Subcutaneous abdominal adipose tissue (tissue), 5 donors: Measurements from ENCODE around the gene RASA3.

ENCODE experiments used
- H3K27ac ChIP-seq: one replicate; pipeline ENCODE4 v1.7.0; 2013; ENCODE audit warnings: low read depth, mild to moderate bottlenecking, inconsistent platforms, low read length, moderate library complexity
- H3K27me3 ChIP-seq, 5 donors: one replicate each; pipeline ENCODE4 v1.7.0; 2013; ENCODE audit warnings: low read length in 5 of 5, inconsistent platforms in 1 of 5; ENCODE audit not compliant: control insufficient read depth in 5 of 5, insufficient read depth in 4 of 5
- H3K36me3 ChIP-seq, 5 donors: one replicate each; pipeline ENCODE4 v1.7.0; 2013; ENCODE audit warnings: low read length in 5 of 5; ENCODE audit not compliant: control insufficient read depth in 5 of 5, insufficient read depth in 5 of 5
- H3K4me1 ChIP-seq, 5 donors: one replicate each; pipeline ENCODE4 v1.7.0; 2013; ENCODE audit warnings: low read length in 5 of 5, mild to moderate bottlenecking in 3 of 5, moderate library complexity in 1 of 5; ENCODE audit not compliant: control insufficient read depth in 5 of 5, insufficient read depth in 5 of 5
- H3K4me3 ChIP-seq, 5 donors: one replicate each; pipeline ENCODE4 v1.7.0; 2013; ENCODE audit warnings: low read length in 5 of 5, low read depth in 1 of 5
- H3K9ac ChIP-seq, 5 donors: one replicate each; pipeline ENCODE4 v1.7.0; 2013; ENCODE audit warnings: low read length in 5 of 5, mild to moderate bottlenecking in 4 of 5, moderate library complexity in 3 of 5
- H3K9me3 ChIP-seq, 5 donors: one replicate each; pipeline ENCODE4 v1.7.0; 2013; ENCODE audit warnings: low read length in 5 of 5; ENCODE audit not compliant: control insufficient read depth in 5 of 5
- donor health status: healthy.
- donor health status: healthy.
- donor health status: healthy.
- donor health status: healthy.
- donor health status: healthy.

The RASA3 gene

GRCh38 chr13:114110091-114110829 is 22.2 kb downstream of the RASA3 start:
- Histone ChIP-seq H3K36me3 (peaks cover 0 to 19% (median 7%) of the 10 kb centered on the region in 5 donors), H3K27ac (no peak overlapping the region), H3K4me3 (no peak overlapping the region), H3K9ac (no peak overlapping the region), H3K27me3 (no peaks in the 10 kb centered on the region), H3K9me3 (no peaks in the 10 kb centered on the region), H3K4me1 (peaks cover 2 to 50% (median 44%) of the 10 kb centered on the region in 5 donors)

GRCh38 chr13:114109641-114110041 is 22.8 kb downstream of the RASA3 start:
- Histone ChIP-seq H3K9ac (no peak overlapping the region), H3K4me1 (peaks cover 2 to 46% (median 42%) of the 10 kb centered on the region in 5 donors), H3K27me3 (no peaks in the 10 kb centered on the region), H3K36me3 (peaks cover 0 to 16% (median 7%) of the 10 kb centered on the region in 5 donors), H3K9me3 (no peaks in the 10 kb centered on the region), H3K4me3 (no peak overlapping the region), H3K27ac (no peak overlapping the region)

GRCh38 chr13:114108894-114109293 is 23.5 kb downstream of the RASA3 start:
- H3K9me3 ChIP-seq, result no peaks in the 10 kb centered on the region
- no peak overlapping the region for H3K27ac ChIP-seq
- H3K36me3 ChIP-seq, result peaks cover 0 to 16% (median 5%) of the 10 kb centered on the region in 5 donors
- H3K4me1 ChIP-seq, result peaks cover 2 to 46% (median 35%) of the 10 kb centered on the region in 5 donors
- H3K9ac ChIP-seq, result no peak overlapping the region
- H3K4me3 ChIP-seq, result no peak overlapping the region
- H3K27me3 ChIP-seq, result no peaks in the 10 kb centered on the region

DNA sequence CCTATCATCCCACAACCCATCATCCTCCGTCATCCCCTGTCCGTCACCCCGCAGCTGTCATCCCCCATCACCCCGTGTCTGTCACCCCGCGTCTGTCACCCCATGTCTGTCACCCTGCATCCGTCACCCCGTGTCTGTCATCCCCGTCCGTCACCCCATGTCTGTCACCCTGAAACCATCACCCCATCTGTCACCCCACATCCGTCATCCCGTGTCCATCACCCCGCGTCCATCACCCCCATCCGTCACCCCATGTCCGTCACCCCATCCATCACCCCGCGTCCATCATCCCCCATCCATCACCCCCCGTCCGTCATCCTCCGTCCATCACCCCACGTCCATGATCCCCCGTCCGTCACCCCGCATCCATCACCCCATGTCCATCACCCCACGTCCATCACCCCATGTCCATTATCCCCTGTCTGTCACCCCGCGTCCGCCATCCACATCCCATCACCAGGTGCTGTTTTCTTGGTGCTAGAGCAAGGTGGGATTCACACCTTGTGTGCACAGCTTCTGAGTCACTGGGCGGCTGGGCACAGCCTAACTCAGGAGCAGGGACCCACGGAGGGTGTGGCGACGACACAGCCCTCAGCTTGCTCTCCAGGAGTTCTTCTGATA is 24.2 kb downstream of the RASA3 start:
- Histone ChIP-seq H3K36me3 (peaks cover 0 to 14% (median 4%) of the 10 kb centered on the region in 5 donors), H3K9ac (no peak overlapping the region), H3K9me3 (no peaks in the 10 kb centered on the region), H3K4me3 (no peak overlapping the region), H3K27me3 (no peaks in the 10 kb centered on the region), H3K4me1 (peaks cover 2 to 46% (median 34%) of the 10 kb centered on the region in 5 donors), H3K27ac (no peak overlapping the region)

DNA sequence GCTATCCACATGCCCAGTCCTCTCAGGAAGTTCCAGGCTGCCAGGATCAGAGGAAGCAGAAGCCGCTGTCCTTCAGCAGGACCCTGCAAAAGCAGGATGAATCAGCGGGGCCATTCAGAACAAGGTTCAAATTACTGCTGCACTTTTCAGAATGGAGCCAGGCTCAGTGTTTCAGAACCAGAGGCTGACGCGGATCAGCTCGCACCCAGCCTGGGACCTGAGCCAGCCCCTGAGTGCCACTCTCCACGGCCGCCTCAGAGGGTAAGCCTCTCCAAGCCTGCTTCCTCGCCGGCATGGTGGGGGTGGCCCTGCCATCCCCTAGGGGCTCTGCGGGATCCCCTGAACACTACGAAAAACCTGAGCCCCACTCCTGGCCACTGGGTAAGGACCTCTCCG is 24.7 kb downstream of the RASA3 start:
- Histone ChIP-seq H3K9ac (peak overlapping the region in 1 of 5 donors; percentile 23), H3K4me3 (no peak overlapping the region), H3K27me3 (no peaks in the 10 kb centered on the region), H3K9me3 (no peaks in the 10 kb centered on the region), H3K36me3 (peaks cover 0 to 11% (median 4%) of the 10 kb centered on the region in 5 donors), H3K4me1 (peaks cover 2 to 46% (median 34%) of the 10 kb centered on the region in 5 donors), H3K27ac (no peak overlapping the region)

GRCh38 chr13:114106991-114107685 is 25.3 kb downstream of the RASA3 start:
- H3K27ac ChIP-seq, result no peak overlapping the region
- H3K36me3 ChIP-seq, result peaks cover 0 to 11% (median 4%) of the 10 kb centered on the region in 5 donors
- H3K9ac ChIP-seq, result peak overlapping the region in 1 of 5 donors; percentile 23
- H3K27me3 ChIP-seq, result no peaks in the 10 kb centered on the region
- no peak overlapping the region for H3K4me3 ChIP-seq
- peaks cover 2 to 46% (median 34%) of the 10 kb centered on the region in 5 donors for H3K4me1 ChIP-seq
- H3K9me3 ChIP-seq, result no peaks in the 10 kb centered on the region

DNA sequence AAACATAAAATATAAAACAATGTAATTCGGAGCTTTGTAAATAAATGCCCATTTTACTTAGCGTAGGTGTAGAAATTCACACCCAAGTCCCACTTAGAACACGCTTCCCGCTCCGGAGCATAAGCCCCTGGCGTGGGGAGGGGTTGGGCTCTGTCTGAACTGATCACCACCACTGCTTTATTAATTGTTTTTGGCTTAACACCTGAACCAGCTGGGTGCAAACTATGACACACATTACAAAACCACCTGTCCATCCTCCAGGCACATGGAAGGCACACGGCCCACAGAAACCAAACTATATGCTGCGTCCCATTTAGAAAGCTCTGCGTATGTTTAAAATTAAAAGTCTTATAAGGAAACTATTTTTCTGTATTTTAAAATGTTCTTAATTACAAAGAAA is 25.9 kb downstream of the RASA3 start:
- Histone ChIP-seq H3K27ac (no peak overlapping the region), H3K9me3 (no peaks in the 10 kb centered on the region), H3K4me3 (no peak overlapping the region), H3K4me1 (peaks cover 2 to 48% (median 36%) of the 10 kb centered on the region in 5 donors), H3K9ac (no peak overlapping the region), H3K36me3 (peaks cover 0 to 11% (median 4%) of the 10 kb centered on the region in 5 donors), H3K27me3 (no peaks in the 10 kb centered on the region)

DNA sequence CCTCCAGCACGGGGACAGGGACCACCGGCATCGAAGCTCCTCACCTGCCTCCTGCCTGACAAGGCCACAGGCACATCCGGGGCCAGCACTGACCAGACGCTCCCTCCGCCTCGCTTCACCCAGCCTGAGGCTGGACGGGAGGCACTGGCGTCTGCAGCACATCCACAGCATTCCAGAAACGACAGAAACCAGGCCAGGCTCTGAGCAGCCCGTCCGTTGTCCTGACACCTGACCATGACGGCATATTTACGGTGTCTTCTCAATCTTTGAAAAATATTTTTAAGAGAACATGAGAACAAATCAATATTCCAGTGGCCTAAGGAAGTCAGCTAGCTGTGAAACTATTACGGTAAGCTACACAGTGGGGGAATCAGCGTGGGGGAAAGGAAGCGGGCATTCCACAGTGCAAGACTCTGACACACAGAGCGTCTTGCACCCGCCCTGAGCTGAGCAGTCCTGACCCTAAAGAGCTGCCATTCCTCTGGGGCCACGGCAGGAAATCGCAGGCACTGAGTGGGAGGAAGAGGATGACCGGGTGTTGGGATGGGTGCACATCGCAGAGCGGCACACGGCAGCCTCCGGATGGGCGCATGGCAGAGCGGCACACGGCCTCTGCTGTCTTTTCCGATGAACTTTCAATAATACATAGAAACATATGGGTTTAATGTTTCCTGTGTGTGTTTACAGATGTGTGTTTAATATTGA is 26.8 kb downstream of the RASA3 start:
- Histone ChIP-seq H3K9ac (no peak overlapping the region), H3K36me3 (peaks cover 0 to 11% (median 4%) of the 10 kb centered on the region in 5 donors), H3K27ac (no peak overlapping the region), H3K4me1 (peaks cover 2 to 52% (median 38%) of the 10 kb centered on the region in 5 donors), H3K4me3 (no peak overlapping the region), H3K27me3 (no peaks in the 10 kb centered on the region), H3K9me3 (no peaks in the 10 kb centered on the region)

DNA sequence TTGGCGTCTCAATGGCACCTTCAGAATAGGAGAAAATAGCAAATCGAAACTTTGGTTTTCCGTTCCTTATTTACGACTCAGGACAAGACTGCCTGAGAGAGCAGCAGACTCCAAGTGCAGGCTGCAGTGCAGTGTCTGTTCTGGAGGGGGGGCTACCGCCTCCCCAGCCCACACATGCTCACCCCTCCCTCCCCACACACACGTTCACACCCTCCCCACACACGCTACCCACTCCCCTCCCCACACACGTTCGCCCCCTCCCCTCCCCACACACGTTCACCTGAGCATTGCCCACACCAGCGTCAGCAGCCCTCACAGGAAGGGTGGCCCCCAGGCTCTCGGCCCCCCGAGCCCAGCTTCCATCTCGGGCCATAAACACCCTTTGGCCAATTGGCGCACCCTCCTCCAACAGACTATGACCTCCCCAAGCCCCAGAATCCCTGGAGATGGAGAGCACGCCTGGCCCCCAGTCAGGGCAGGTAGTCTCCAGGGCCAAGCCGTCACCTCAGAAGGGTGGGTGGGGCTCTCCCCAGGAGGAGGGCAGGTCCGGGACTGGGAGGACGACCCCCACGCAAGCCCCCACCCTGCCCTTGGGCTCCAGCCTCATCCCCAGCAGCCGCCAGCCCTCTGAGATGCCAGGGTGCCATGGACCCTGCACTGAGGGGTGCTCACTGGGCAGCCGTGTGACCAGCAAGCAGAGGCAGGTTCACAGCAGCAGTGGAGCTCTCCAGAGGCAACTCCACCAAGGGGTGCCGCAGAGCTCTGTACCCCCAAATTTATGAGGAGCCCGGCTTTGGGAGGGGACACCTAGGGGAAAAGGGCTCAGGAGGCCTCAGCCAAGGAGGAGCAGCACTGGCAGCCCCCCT is 27.5 kb downstream of the RASA3 start:
- Histone ChIP-seq H3K27me3 (no peaks in the 10 kb centered on the region), H3K4me3 (no peak overlapping the region), H3K27ac (no peak overlapping the region), H3K9ac (no peak overlapping the region), H3K9me3 (no peaks in the 10 kb centered on the region), H3K4me1 (peaks cover 0 to 45% (median 30%) of the 10 kb centered on the region in 5 donors), H3K36me3 (peaks cover 0 to 11% (median 4%) of the 10 kb centered on the region in 5 donors)
